NB4 (cell line): ENCODE results near the gene PRUNE2.

Experiments used
- DNase-seq: peaks from one replicate; pipeline ENCODE4 v3.0.0; 2010; ENCODE audit warnings: low read depth
- H3K4me3 ChIP-seq: one replicate; pipeline ENCODE4 v1.5.1; 2011; ENCODE audit warnings: mild to moderate bottlenecking, low read depth, low read length, moderate library complexity
- CTCF ChIP-seq: IDR thresholded peaks from one replicate; pipeline ENCODE4 v1.5.1; 2012; ENCODE audit warnings: low read depth, low read length
- MAX ChIP-seq: IDR thresholded peaks from 2 replicates; pipeline ENCODE4 v1.6.1; 2011; ENCODE audit warnings: low read depth, low read length
- MYC ChIP-seq: IDR thresholded peaks from 2 replicates; pipeline ENCODE4 v1.6.1; 2011; ENCODE audit warnings: low read depth, low read length
- POLR2A ChIP-seq: IDR thresholded peaks from 2 replicates; pipeline ENCODE4 v1.6.1; 2011; ENCODE audit warnings: mild to moderate bottlenecking; ENCODE audit not compliant: insufficient read length; ENCODE audit errors: extremely low read depth

Gene PRUNE2

GRCh38 chr9:76883341-76883855 lies 22.5 kb downstream of the PRUNE2 start:
- TF ChIP-seq CTCF (no peak), MAX (no peak), MYC (no peak), POLR2A (no peak)
- DNase-seq, result no peak

GRCh38 chr9:76882686-76883085 lies 23.2 kb downstream of the PRUNE2 start:
- TF ChIP-seq POLR2A (no peak), MAX (no peak), MYC (no peak), CTCF (no peak)
- no peak for DNase-seq
- H3K4me3 ChIP-seq, result no peak overlapping the region

More at GRCh38 chr9:76883341-76883855, 22.5 kb downstream of the PRUNE2 start:
- no peak overlapping the region for H3K4me3 ChIP-seq

GRCh38 chr9:76880210-76880609 lies 25.7 kb downstream of the PRUNE2 start:
- no peak for TF ChIP-seq CTCF
- no peak for TF ChIP-seq MAX
- TF ChIP-seq POLR2A, result no peak
- no peak for TF ChIP-seq MYC
- no peak overlapping the region for H3K4me3 ChIP-seq
- DNase-seq, result no peak

- no peak for DNase-seq
- TF ChIP-seq POLR2A (no peak), MAX (no peak), CTCF (no peak), MYC (no peak)
These were observed 27.0 kb downstream of the PRUNE2 start for GRCh38 chr9:76878933-76879332.

GRCh38 chr9:76877961-76878360 lies 28.0 kb downstream of the PRUNE2 start:
- no peak overlapping the region for H3K4me3 ChIP-seq
- no peak for TF ChIP-seq CTCF
- DNase-seq, result no peak

More at GRCh38 chr9:76878933-76879332, 27.0 kb downstream of the PRUNE2 start:
- no peak overlapping the region for H3K4me3 ChIP-seq

- no peak for TF ChIP-seq MYC
- H3K4me3 ChIP-seq, result no peak overlapping the region
- no peak for DNase-seq
These were observed 29.8 kb downstream of the PRUNE2 start for GRCh38 chr9:76876098-76876497.
